HepG2 (cell line): ENCODE data around the gene HNRNPH2. TPM values are rescaled to one million over a fixed set of nuclear protein-coding genes. Genes with fewer than 3 reads are reported as not detected.

Experiments used
- ATAC-seq: fragments of 200-7000 bp; cut with Tn5 transposase; 3 replicates; pipeline ENCODE4 v1.9.1; 2020; ENCODE audit warnings: mild to moderate bottlenecking, moderate library complexity
- BruUV-seq: library from RNA; stranded (reverse); fragments of 400-500 nt; replicated peaks from 2 replicates; lab custom pipeline; 2021; lab: Mats Ljungman, UMichigan
- CTCF ChIA-PET: fragments of 300-600 bp; formaldehyde crosslinking; extraction: SDS; loops from one replicate; lab custom pipeline; 2021; ENCODE audit warnings: low total read pairs, inconsistent platforms, low intra/inter-chr PET ratio; lab: Yijun Ruan, JAX
- POLR2A ChIA-PET: fragments of 350-600 bp; sonication (Branson Sonifier 250); formaldehyde crosslinking; loops from one replicate; lab custom pipeline; 2020; ENCODE audit warnings: antibody characterized with exemption, inconsistent platforms; lab: Yijun Ruan, JAX
- DNase-seq: peaks from one replicate; pipeline ENCODE4 v3.0.0-alpha.2; 2015; ENCODE audit warnings: low spot score
- FAIRE-seq: peaks from 3 replicates; lab custom pipeline; 2011; peaks lifted over from hg19 to GRCh38; lab: Jason Lieb, UNC
- H2AFZ ChIP-seq: one replicate; pipeline ENCODE4 v1.6.1; 2011; ENCODE audit warnings: low read length, inconsistent platforms
- H3K27ac ChIP-seq: fragments of 300-600 bp; 3 replicates; pipeline ENCODE4 v1.8.0; 2011; ENCODE audit warnings: mixed run types, mild to moderate bottlenecking, mixed read lengths, low read length, inconsistent platforms; ENCODE audit not compliant: insufficient read depth; ENCODE audit errors: extremely low read length
- H3K27me3 ChIP-seq, 2 experiments: fragments of 200-600 bp in 1 of 2; 2 replicates in 1 of 2; 3 replicates in 1 of 2; pipeline versions ENCODE4 v1.6.0 to v1.8.0; 2011; ENCODE audit warnings: low read length in 2 of 2, mild to moderate bottlenecking in 2 of 2, moderate library complexity in 2 of 2, inconsistent platforms in 1 of 2; ENCODE audit not compliant: insufficient read depth in 2 of 2, control insufficient read depth in 1 of 2
- H3K36me3 ChIP-seq, 2 experiments: fragments of 200-600 bp in 1 of 2; replicated peaks in 1 of 2; 2 replicates in 1 of 2; 3 replicates in 1 of 2; pipeline versions ENCODE4 v1.5.1 to v1.8.0; 2011; ENCODE audit warnings: low read length in 2 of 2, inconsistent platforms in 1 of 2; ENCODE audit not compliant: insufficient read depth in 2 of 2, control insufficient read depth in 1 of 2
- H3K4me1 ChIP-seq: 2 replicates; pipeline ENCODE4 v1.5.1; 2012; ENCODE audit warnings: low read length, inconsistent platforms; ENCODE audit not compliant: insufficient read depth
- H3K4me2 ChIP-seq: 2 replicates; pipeline ENCODE4 v1.6.0; 2011; ENCODE audit warnings: low read depth, low read length, inconsistent platforms
- H3K4me3 ChIP-seq, 3 experiments: fragments of 200-600 bp in 1 of 3; sonication (generic), shearing (Covaris generic) in 1 of 3; replicated peaks in 1 of 3; 2 replicates each; pipeline ENCODE4 v1.5.1; 2011 to 2016; ENCODE audit warnings: low read length in 3 of 3, inconsistent platforms in 2 of 3, low read depth in 2 of 3, mild to moderate bottlenecking in 2 of 3, control low read depth in 1 of 3, mixed read lengths in 1 of 3; ENCODE audit not compliant: insufficient read depth in 1 of 3
- H3K79me2 ChIP-seq: one replicate; pipeline ENCODE4 v1.6.1; 2011; ENCODE audit warnings: low read length, inconsistent platforms; ENCODE audit not compliant: insufficient read depth
- H3K9ac ChIP-seq: 2 replicates; pipeline ENCODE4 v1.6.0; 2011; ENCODE audit warnings: mild to moderate bottlenecking, low read depth, low read length, inconsistent platforms; ENCODE audit not compliant: insufficient read depth
- H3K9me3 ChIP-seq: 2 replicates; pipeline ENCODE4 v1.5.1; 2012; ENCODE audit warnings: mild to moderate bottlenecking, low read length
- H4K20me1 ChIP-seq: 2 replicates; pipeline ENCODE4 v1.6.0; 2011; ENCODE audit warnings: inconsistent platforms, mild to moderate bottlenecking, low read length, moderate library complexity; ENCODE audit not compliant: insufficient read depth
- ATF3 ChIP-seq: sonication (generic); formaldehyde crosslinking; IDR thresholded peaks from 2 replicates; pipeline ENCODE4 v1.4.0; 2020; ENCODE audit warnings: missing genetic modification reagents
- CENPBD1 ChIP-seq: sonication (generic); formaldehyde crosslinking; IDR thresholded peaks from 2 replicates; pipeline ENCODE4 v1.8.0; 2022; ENCODE audit warnings: missing genetic modification reagents, low read depth, mild to moderate bottlenecking, borderline replicate concordance
- IRF9 ChIP-seq: sonication (generic); formaldehyde crosslinking; IDR thresholded peaks from 2 replicates; pipeline ENCODE4 v1.8.0; 2022; ENCODE audit warnings: missing genetic modification reagents, mild to moderate bottlenecking, borderline replicate concordance
- MTA1 ChIP-seq: sonication (generic); formaldehyde crosslinking; IDR thresholded peaks from 2 replicates; pipeline ENCODE4 v1.4.0; 2020; ENCODE audit warnings: missing genetic modification reagents, mild to moderate bottlenecking, borderline replicate concordance
- NCOR1 ChIP-seq: fragments of 200-600 bp; sonication (generic); IDR thresholded peaks from 2 replicates; pipeline ENCODE4 v1.7.0; 2017; ENCODE audit warnings: antibody characterized with exemption, low read length, borderline replicate concordance
- NR2C2 ChIP-seq: sonication (generic); formaldehyde crosslinking; IDR thresholded peaks from 2 replicates; pipeline ENCODE4 v1.4.0; 2020; ENCODE audit warnings: missing genetic modification reagents, mild to moderate bottlenecking, moderate library complexity, borderline replicate concordance
- PBX3 ChIP-seq: sonication (generic); formaldehyde crosslinking; IDR thresholded peaks from 2 replicates; pipeline ENCODE4 v1.8.1; 2023; ENCODE audit warnings: missing genetic modification reagents, inconsistent platforms, borderline replicate concordance
- PRDM15 ChIP-seq: sonication (generic); formaldehyde crosslinking; IDR thresholded peaks from 2 replicates; pipeline ENCODE4 v1.4.0; 2020; ENCODE audit warnings: missing genetic modification reagents
- SALL1 ChIP-seq: sonication (generic); formaldehyde crosslinking; IDR thresholded peaks from 2 replicates; pipeline ENCODE4 v1.8.0; 2022; ENCODE audit warnings: mild to moderate bottlenecking, missing genetic modification reagents
- SIN3B ChIP-seq: fragments of 150-350 bp; IDR thresholded peaks from 2 replicates; pipeline ENCODE4 v1.6.1; 2014; ENCODE audit warnings: low read length
- STAG1 ChIP-seq: sonication (generic); formaldehyde crosslinking; IDR thresholded peaks from 2 replicates; pipeline ENCODE4 v1.4.0; 2020; ENCODE audit warnings: missing genetic modification reagents
- THAP8 ChIP-seq: sonication (generic); formaldehyde crosslinking; IDR thresholded peaks from 2 replicates; pipeline ENCODE4 v1.5.1; 2020; ENCODE audit warnings: missing genetic modification reagents, mild to moderate bottlenecking, borderline replicate concordance
- TRIM22 ChIP-seq: fragments of 450-650 bp; IDR thresholded peaks from 2 replicates; pipeline ENCODE4 v1.6.1; 2017
- ZBTB38 ChIP-seq: sonication (generic); formaldehyde crosslinking; IDR thresholded peaks from 2 replicates; pipeline ENCODE4 v1.5.1; 2020; ENCODE audit warnings: mild to moderate bottlenecking, missing genetic modification reagents
- ZMYM3 ChIP-seq: sonication (generic); formaldehyde crosslinking; IDR thresholded peaks from 2 replicates; pipeline ENCODE4 v1.5.1; 2020; ENCODE audit warnings: mild to moderate bottlenecking, missing genetic modification reagents
- ZNF75D ChIP-seq: sonication (generic); formaldehyde crosslinking; IDR thresholded peaks from 2 replicates; pipeline ENCODE4 v1.8.1; 2023; ENCODE audit warnings: missing genetic modification reagents, mild to moderate bottlenecking, borderline replicate concordance
- WGBS: methylation state at CpG from one replicate; pipeline ENCODE4 v1.1.6; 2017; ENCODE audit warnings: low lambda C conversion rate; 5-methylcytosine and 5-hydroxymethylcytosine counted together
- in situ Hi-C: cut with HindIII; loops from 2 replicates; pipeline ENCODE4 v1.10.0; 2017; ENCODE audit warnings: low pct_unique_long_range_greater_than_20kb; ENCODE audit not compliant: extremely low pct_ligation_motif_present
- intact Hi-C: fragments of 100-400 bp; cut with micrococcal nuclease; formaldehyde crosslinking; loops from one replicate; pipeline ENCODE4 v1.10.0; 2022; ENCODE audit not compliant: unreplicated experiment
- polyA plus RNA-seq, 8 experiments: library from polyadenylated mRNA; depleted of rRNA in 3 of 8; stranded (reverse) in 7 of 8; unstranded in 1 of 8; fragments of >200 nt; fragmentation: Illumina TruSeq in 4 of 8; extraction: Trizol in 4 of 8; gene quantifications; 2 replicates each; pipeline versions ENCODE4 v1.2.1 to v1.2.3, GENCODE V29; 2011 to 2016; ENCODE audit warnings: low read depth in 4 of 8, missing spikeins in 1 of 8, mixed read lengths in 1 of 8; ENCODE audit not compliant: insufficient read depth in 1 of 8
- total RNA-seq, 5 experiments: library from RNA; depleted of rRNA; stranded (reverse); fragments of >200 nt; fragmentation: Illumina TruSeq; extraction: Trizol; gene quantifications; 2 replicates each; pipeline ENCODE4 v1.2.3, GENCODE V29; 2016; ENCODE audit warnings: low read depth in 1 of 5

The HNRNPH2 gene
- total and polyA plus RNA-seq, 2 of the 13 experiments (the other 11 are each of a cell fraction or from before 2014, with no cell fraction given), result 23.8 to 56.9 TPM

GRCh38 chrX:101419489-101419888 lies 11.5 kb downstream of the HNRNPH2 start:
- Histone ChIP-seq H3K9ac (no peak overlapping the region), H3K9me3 (no peaks in the 10 kb centered on the region), H3K36me3 (no peaks in the 10 kb centered on the region), H3K4me3 (no peak overlapping the region), H3K4me2 (no peak overlapping the region), H3K27me3 (no peaks in the 10 kb centered on the region; a peak in 1 of 5 replicates), H2AFZ (no peak overlapping the region), H3K4me1 (no peaks in the 10 kb centered on the region), H3K27ac (no peak overlapping the region), H4K20me1 (no peaks in the 10 kb centered on the region), H3K79me2 (no peaks in the 10 kb centered on the region)
- intact Hi-C loops (no loop called here), in situ Hi-C loops (no loop called here)
- CTCF ChIA-PET, result no interaction called here
- no peak for DNase-seq
- no TSS peak for BruUV-seq
- TF ChIP-seq IRF9 (no peak), NCOR1 (no peak), THAP8 (CRISPR knock-in tag) (no peak), ZBTB38 (CRISPR knock-in tag) (no peak), MTA1 (CRISPR knock-in tag) (no peak), SALL1 (no peak), STAG1 (CRISPR knock-in tag) (no peak), ZNF75D (no peak), ZMYM3 (CRISPR knock-in tag) (no peak), PRDM15 (no peak), PBX3 (no peak), CENPBD1 (CRISPR knock-in tag) (no peak), SIN3B (no peak), NR2C2 (CRISPR knock-in tag) (no peak), ATF3 (CRISPR knock-in tag) (no peak), TRIM22 (no peak)
- FAIRE-seq, result no peak
- ATAC-seq, result no peak
- POLR2A ChIA-PET, result no interaction called here
- 44% methylated on average over 2 of the region's 2 CpGs for WGBS
